Panc1 (cell line): ENCODE data around the gene ABCC8. TPM values are rescaled to one million over a fixed set of nuclear protein-coding genes. Genes with fewer than 3 reads are reported as not detected.

Experiments used
- ATAC-seq: fragments of 200-7000 bp; cut with Tn5 transposase; 2 replicates; pipeline ENCODE4 v1.9.1; 2020; ENCODE audit warnings: mild to moderate bottlenecking, moderate library complexity
- BruUV-seq: library from RNA; stranded (reverse); fragments of 400-500 nt; replicated peaks from 2 replicates; lab custom pipeline; 2021; lab: Mats Ljungman, UMichigan
- CTCF ChIA-PET: fragments of 300-600 bp; sonication (Branson Sonifier 250); formaldehyde crosslinking; loops from one replicate; lab custom pipeline; 2022; ENCODE audit warnings: antibody characterized with exemption; lab: Charles Lee
- POLR2A ChIA-PET: fragments of 300-600 bp; sonication (Branson Sonifier 250); formaldehyde crosslinking; loops from one replicate; lab custom pipeline; 2022; ENCODE audit warnings: antibody characterized with exemption; lab: Charles Lee
- DNase-seq: peaks from one replicate; pipeline ENCODE4 v3.0.0-alpha.2; 2010; ENCODE audit warnings: low read depth, low spot score
- H3K27ac ChIP-seq: 2 replicates; pipeline ENCODE4 v1.5.1; 2011; ENCODE audit warnings: mild to moderate bottlenecking, low read length, inconsistent platforms
- H3K27me3 ChIP-seq: fragments of 200-500 bp; sonication (Bioruptor generic); 2 replicates; pipeline ENCODE4 v1.6.0; 2014; ENCODE audit warnings: low read length, inconsistent platforms; ENCODE audit not compliant: control insufficient read depth, insufficient read depth
- H3K36me3 ChIP-seq: fragments of 200-500 bp; sonication (Bioruptor generic); 2 replicates; pipeline ENCODE4 v1.5.1; 2014; ENCODE audit warnings: inconsistent platforms, mild to moderate bottlenecking, low read length, moderate library complexity; ENCODE audit not compliant: control insufficient read depth, insufficient read depth
- H3K4me1 ChIP-seq: 2 replicates; pipeline ENCODE4 v1.5.1; 2011; ENCODE audit warnings: inconsistent platforms, mild to moderate bottlenecking, low read length, moderate library complexity; ENCODE audit not compliant: control insufficient read depth, insufficient read depth
- H3K4me3 ChIP-seq, 2 experiments: 2 replicates each; pipeline ENCODE4 v1.5.1; 2011 to 2012; ENCODE audit warnings: low read depth in 2 of 2, low read length in 2 of 2, mild to moderate bottlenecking in 2 of 2, inconsistent platforms in 1 of 2, moderate library complexity in 1 of 2
- H3K9me3 ChIP-seq: fragments of 200-500 bp; sonication (Bioruptor generic); 2 replicates; pipeline ENCODE4 v1.5.1; 2014; ENCODE audit warnings: low read depth, mild to moderate bottlenecking, inconsistent platforms, low read length, moderate library complexity; ENCODE audit not compliant: control insufficient read depth, insufficient read depth
- CTCF ChIP-seq: fragments of 450-650 bp; IDR thresholded peaks from 2 replicates; pipeline ENCODE4 v1.5.1; 2017; ENCODE audit warnings: mild to moderate bottlenecking
- POLR2AphosphoS5 ChIP-seq: IDR thresholded peaks from 2 replicates; pipeline ENCODE4 v1.6.1; 2012; ENCODE audit warnings: mild to moderate bottlenecking, low read depth, low read length, moderate library complexity
- REST ChIP-seq, 2 experiments: IDR thresholded peaks; 2 replicates each; pipeline ENCODE4 v1.6.1; 2011 to 2012; ENCODE audit warnings: low read depth in 2 of 2, control low read depth in 1 of 2, low read length in 1 of 2, mild to moderate bottlenecking in 1 of 2, moderate library complexity in 1 of 2; ENCODE audit not compliant: insufficient read depth in 1 of 2
- SIN3A ChIP-seq: IDR thresholded peaks from 2 replicates; pipeline ENCODE4 v1.6.1; 2012; ENCODE audit warnings: low read depth, mild to moderate bottlenecking, low read length, moderate library complexity, borderline replicate concordance; ENCODE audit not compliant: insufficient read depth
- TCF7L2 ChIP-seq: IDR thresholded peaks from 2 replicates; pipeline ENCODE4 v1.6.1; 2011; ENCODE audit warnings: mild to moderate bottlenecking, low read depth, low read length, inconsistent platforms
- in situ Hi-C: cut with HindIII; loops from 2 replicates; pipeline ENCODE4 v1.10.0; 2016; ENCODE audit warnings: low sequenced_read_pairs, low pct_unique_long_range_greater_than_20kb
- intact Hi-C: fragments of 100-400 bp; cut with micrococcal nuclease; formaldehyde crosslinking; loops from one replicate; pipeline ENCODE4 v1.10.0; 2022; ENCODE audit not compliant: unreplicated experiment
- total RNA-seq: library from RNA; stranded (reverse); gene quantifications from one replicate; pipeline ENCODE4 v1.2.1, GENCODE V29; 2021; ENCODE audit not compliant: unreplicated experiment

ABCC8 gene
- total RNA-seq, 1 experiment from 2014 or later: 0.18 TPM

GRCh38 chr11:17519061-17519885, 42.6 kb upstream of the ABCC8 start:
- H3K27me3 ChIP-seq: no peaks in the 10 kb centered on the region
- ATAC-seq (no peak), DNase-seq (no peak)
- TF ChIP-seq REST (IDR thresholded peaks at IDR 0.05; ENCODE audit: insufficient read depth in 1 of 2, low read depth in 2 of 2, low read length in 1 of 2) (no peak), CTCF (no peak), POLR2AphosphoS5 (no peak), SIN3A (no peak), TCF7L2 (no peak)
- no peak overlapping the region for H3K4me3 ChIP-seq
- no peaks in the 10 kb centered on the region for H3K9me3 ChIP-seq
- no peaks in the 10 kb centered on the region for H3K4me1 ChIP-seq
- no TSS peak for BruUV-seq
- H3K36me3 ChIP-seq: no peaks in the 10 kb centered on the region
- H3K27ac ChIP-seq: no peak overlapping the region
- intact Hi-C loops (no loop called here), in situ Hi-C loops (no loop called here)
- ChIA-PET CTCF (interaction anchor here (0.7 to 0.8 kb wide), 2 partner anchors 8 to 12 kb away, joined by 3 read pairs; no protein-coding TSS in a partner anchor), POLR2A (no interaction called here)

GRCh38 chr11:17518366-17518765, 41.7 kb upstream of the ABCC8 start:
- Histone ChIP-seq H3K4me3 (no peak overlapping the region), H3K27ac (no peak overlapping the region), H3K9me3 (no peaks in the 10 kb centered on the region), H3K36me3 (no peaks in the 10 kb centered on the region), H3K27me3 (no peaks in the 10 kb centered on the region), H3K4me1 (no peaks in the 10 kb centered on the region)
- POLR2A ChIA-PET: interaction anchor here (0.6 kb wide), 1 partner anchor 22 kb away, joined by 12 read pairs; no protein-coding TSS in a partner anchor
- intact Hi-C loops (no loop called here), in situ Hi-C loops (no loop called here)
- no TSS peak for BruUV-seq
- CTCF ChIA-PET: interaction anchor here (1.3 kb wide), 1 partner anchor 10 kb away, joined by 5 read pairs; no protein-coding TSS in a partner anchor
- DNase-seq (no peak), ATAC-seq (no peak)
- no peak for TF ChIP-seq TCF7L2
- no peak for TF ChIP-seq POLR2AphosphoS5
- no peak for TF ChIP-seq CTCF
- no peak for TF ChIP-seq REST (IDR thresholded peaks at IDR 0.05; ENCODE audit: insufficient read depth in 1 of 2, low read depth in 2 of 2, low read length in 1 of 2)
- no peak for TF ChIP-seq SIN3A
